ES-I3 (cell line): ENCODE measurements around the gene EIF3K.

Source experiments
- H3K36me3 ChIP-seq: 2 replicates; pipeline ENCODE4 v1.6.1; 2013; ENCODE audit warnings: mild to moderate bottlenecking, low read length, control low read depth, moderate library complexity; ENCODE audit not compliant: insufficient read depth
- H3K4me1 ChIP-seq: 2 replicates; pipeline ENCODE4 v1.6.1; 2013; ENCODE audit warnings: mild to moderate bottlenecking, control low read depth, low read length; ENCODE audit not compliant: insufficient read depth
- H3K9ac ChIP-seq: 2 replicates; pipeline ENCODE4 v1.6.1; 2013; ENCODE audit warnings: low read depth, mild to moderate bottlenecking, low read length, moderate library complexity
- H3K9me3 ChIP-seq: 2 replicates; pipeline ENCODE4 v1.6.1; 2013; ENCODE audit warnings: mild to moderate bottlenecking, low read length, moderate library complexity; ENCODE audit not compliant: control insufficient read depth, insufficient read depth

The EIF3K gene

GRCh38 chr19:38675611-38676010 is 56.6 kb downstream of the EIF3K start:
- H3K9me3 ChIP-seq = no peaks in the 10 kb centered on the region
- H3K9ac ChIP-seq = no peak overlapping the region
- peaks cover 5% of the 10 kb centered on the region; the same call in 1 of the 2 replicates for H3K36me3 ChIP-seq
- peaks cover 45% of the 10 kb centered on the region for H3K4me1 ChIP-seq

DNA sequence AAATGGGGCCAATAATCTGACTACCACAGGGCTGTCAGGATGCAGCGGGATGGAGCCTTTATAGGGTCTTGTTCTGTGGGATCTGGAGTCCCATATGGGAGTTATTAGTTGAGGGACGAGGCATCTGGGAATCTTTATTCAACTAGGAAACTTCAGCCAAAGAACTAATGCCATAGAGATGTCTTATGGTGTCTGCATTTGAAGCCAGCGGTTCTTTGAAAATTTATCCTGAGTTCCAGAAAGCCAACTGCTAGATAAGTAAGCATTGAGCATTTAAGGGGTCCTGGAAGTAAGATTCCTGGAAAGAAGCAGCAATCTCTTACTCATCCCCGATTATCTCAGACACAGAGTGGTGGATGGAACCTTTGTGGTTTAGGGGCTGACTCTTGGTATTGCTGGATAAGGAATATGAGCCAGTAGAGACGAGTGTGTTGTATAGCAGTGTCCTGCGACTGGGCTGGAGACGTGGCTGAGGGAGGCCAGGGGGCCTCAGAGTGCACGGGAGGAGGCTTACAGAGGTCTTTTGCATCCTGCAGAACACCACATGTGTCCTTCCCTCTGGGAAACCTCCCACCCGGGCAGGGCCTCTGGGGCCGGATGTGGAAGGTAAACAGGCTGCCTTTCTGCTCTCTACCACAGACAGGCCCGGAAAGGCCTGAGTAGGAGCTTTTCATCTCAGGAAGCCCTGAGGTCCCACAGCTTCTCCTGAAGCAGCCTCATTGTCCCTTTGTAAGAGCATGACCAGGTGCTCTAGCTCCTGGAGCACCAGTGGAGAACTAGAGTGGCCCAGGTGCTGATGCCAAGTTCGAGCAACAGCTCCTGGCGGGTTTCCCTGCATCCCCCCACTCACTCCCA is 57.3 kb downstream of the EIF3K start:
- Histone ChIP-seq H3K9ac (no peak overlapping the region), H3K4me1 (peaks cover 41% of the 10 kb centered on the region), H3K36me3 (peaks cover 5% of the 10 kb centered on the region; the same call in 1 of the 2 replicates), H3K9me3 (no peaks in the 10 kb centered on the region)

DNA sequence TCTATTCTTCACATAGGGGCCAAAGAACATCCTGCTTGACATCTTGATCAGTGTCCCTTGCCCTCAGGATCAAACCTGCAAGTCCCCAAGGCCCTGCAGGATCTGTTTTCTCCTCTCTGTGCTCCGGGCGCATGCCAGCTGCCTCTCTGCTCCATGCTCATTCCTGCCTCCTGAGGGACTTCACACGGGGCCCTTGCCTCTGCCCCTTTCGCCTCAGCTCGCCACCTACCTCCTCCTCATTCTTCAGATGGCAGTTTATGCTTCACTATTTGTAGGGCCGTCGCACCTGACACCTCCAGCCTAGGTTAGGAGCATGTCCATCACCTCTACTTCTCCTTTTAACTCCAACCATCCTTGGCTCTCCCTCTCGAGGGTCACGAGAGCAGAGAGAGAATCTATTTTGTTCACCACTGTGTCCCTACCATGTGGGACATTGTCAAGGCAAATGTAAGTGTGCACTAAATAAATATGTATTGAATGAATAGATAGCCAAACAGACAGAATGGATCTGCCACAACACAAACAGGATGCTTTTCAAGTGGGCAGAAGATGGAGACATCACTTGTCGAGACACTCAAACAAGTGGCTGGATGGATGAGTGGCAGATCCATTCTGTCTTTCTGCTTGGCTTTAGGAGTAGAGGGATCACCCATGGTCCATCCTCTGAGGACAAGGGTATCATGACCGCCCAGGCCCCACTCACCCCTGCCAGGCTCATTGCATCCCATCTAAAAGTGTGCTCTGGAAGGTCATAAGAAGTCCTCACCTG is 58.1 kb downstream of the EIF3K start:
- Histone ChIP-seq H3K36me3 (peaks cover 7% of the 10 kb centered on the region; the same call in 1 of the 2 replicates), H3K9ac (no peak overlapping the region), H3K4me1 (peaks cover 33% of the 10 kb centered on the region), H3K9me3 (no peaks in the 10 kb centered on the region)

- no peaks in the 10 kb centered on the region for H3K9me3 ChIP-seq
- H3K36me3 ChIP-seq = peaks cover 7% of the 10 kb centered on the region; the same call in 1 of the 2 replicates
- H3K9ac ChIP-seq = no peak overlapping the region
- peaks cover 41% of the 10 kb centered on the region for H3K4me1 ChIP-seq
Measured at GRCh38 chr19:38678217-38678890, 59.4 kb downstream of the EIF3K start.

DNA sequence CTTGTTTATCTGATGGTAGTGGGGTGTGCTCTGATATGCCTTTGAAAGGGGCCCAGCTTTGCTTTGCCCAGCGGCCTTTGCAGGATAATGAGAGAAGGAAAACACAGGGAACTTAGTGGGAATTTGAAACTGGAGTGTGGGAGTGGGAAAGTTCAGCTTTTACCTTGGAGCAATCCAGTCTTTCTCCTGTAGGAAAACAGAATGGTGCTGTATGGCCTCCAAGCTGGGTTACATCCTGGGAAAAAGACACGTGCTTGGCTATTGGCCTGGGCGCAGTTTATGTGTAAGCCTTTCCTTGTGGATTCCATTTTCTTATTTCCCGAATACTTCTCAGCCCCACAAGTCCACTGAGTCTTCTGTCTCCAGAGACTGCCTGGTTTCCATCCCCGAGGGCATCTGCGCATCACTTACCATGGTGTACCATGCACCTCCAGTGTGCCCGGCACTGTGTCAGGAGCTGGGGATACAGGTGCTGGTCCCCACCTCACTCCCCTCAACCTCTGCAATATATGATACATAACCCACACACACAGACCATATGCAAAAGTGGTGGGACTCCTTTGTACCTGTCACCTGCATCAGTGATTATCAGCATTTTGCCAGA is 60.0 kb downstream of the EIF3K start:
- H3K9ac ChIP-seq = no peak overlapping the region
- H3K4me1 ChIP-seq = peaks cover 44% of the 10 kb centered on the region
- H3K36me3 ChIP-seq = peaks cover 7% of the 10 kb centered on the region; the same call in 1 of the 2 replicates
- no peaks in the 10 kb centered on the region for H3K9me3 ChIP-seq

GRCh38 chr19:38679839-38680238 is 60.9 kb downstream of the EIF3K start:
- no peak overlapping the region for H3K9ac ChIP-seq
- no peaks in the 10 kb centered on the region for H3K9me3 ChIP-seq
- H3K4me1 ChIP-seq = peaks cover 44% of the 10 kb centered on the region
- H3K36me3 ChIP-seq = peaks cover 5% of the 10 kb centered on the region; the same call in 1 of the 2 replicates

DNA sequence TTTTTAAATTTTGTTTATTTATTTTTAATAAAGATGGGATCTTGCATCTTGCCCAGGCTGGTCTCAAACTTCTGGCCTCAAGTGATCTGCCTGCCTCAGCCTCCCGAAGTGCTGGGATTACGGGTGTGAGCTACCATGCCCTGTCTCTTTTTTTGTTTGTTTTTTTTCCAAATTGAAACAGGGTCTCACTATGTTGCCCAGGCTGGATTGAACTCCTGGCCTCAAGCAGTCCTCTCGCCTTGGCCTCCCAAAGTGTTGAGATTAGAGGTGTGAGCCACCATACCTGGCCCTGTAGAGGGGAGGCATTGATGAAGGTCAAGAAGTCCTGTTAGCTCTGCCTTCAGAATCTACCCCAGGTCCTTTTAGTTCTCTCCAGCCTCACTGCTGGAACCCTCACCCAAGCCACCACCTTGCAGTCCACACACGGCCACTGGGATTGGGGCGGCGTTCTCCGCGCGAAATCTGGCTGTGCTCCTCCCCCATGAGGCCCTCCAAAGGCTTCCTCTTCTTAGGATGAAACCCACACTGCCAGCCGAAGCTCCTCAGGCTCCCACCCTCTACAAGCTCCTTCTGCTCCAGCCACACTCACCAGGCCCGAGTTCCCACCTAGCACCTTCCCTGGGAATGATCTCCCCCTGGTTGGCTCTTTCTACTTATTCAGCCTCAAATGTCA is 63.3 kb downstream of the EIF3K start:
- peaks cover 2% of the 10 kb centered on the region; the same call in 1 of the 2 replicates for H3K36me3 ChIP-seq
- H3K4me1 ChIP-seq = peaks cover 45% of the 10 kb centered on the region
- no peak overlapping the region for H3K9ac ChIP-seq
- no peaks in the 10 kb centered on the region for H3K9me3 ChIP-seq

GRCh38 chr19:38682872-38683392 is 63.9 kb downstream of the EIF3K start:
- Histone ChIP-seq H3K36me3 (peaks cover 2% of the 10 kb centered on the region; the same call in 1 of the 2 replicates), H3K9ac (no peak overlapping the region), H3K4me1 (peaks cover 45% of the 10 kb centered on the region)

DNA sequence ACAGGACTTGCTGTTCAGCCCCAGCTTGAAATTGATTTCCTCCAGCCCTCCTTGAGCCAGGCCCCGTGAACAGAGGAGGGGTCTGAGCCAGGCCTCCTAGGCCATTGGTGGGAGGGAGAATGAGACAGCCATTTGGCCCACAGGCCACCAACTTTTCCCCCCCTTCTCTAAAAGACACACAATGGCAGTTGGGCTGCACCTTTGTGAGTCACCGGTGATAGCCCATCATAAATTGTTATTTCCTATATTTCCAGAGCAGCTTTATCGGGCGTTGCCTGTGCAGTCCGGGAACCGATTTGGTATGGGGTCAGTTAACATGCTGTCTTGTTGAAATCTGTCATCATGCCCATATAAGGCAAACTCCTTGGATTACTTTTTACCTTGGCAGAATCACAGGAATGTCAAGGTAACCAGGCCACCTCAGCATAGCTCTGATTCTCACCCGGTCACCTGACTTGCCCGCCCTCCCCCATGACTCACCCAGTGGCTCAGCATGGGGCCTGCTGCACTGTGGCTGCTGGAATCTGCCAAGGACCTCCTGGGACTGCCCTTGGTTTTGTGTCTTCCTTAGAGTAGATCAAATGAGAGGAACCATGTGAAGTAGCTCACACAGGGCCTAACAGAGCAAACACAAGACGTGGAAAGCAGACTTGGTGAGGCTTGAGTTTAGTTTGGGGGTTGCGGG is 64.5 kb downstream of the EIF3K start:
- Histone ChIP-seq H3K9ac (0 out of 2 replicates have a peak overlapping the region, but pooled peaks have one; percentile 7), H3K9me3 (no peaks in the 10 kb centered on the region), H3K4me1 (peaks cover 43% of the 10 kb centered on the region), H3K36me3 (peaks cover 2% of the 10 kb centered on the region; the same call in 1 of the 2 replicates)

More at GRCh38 chr19:38682872-38683392, 63.9 kb downstream of the EIF3K start:
- no peaks in the 10 kb centered on the region for H3K9me3 ChIP-seq

DNA sequence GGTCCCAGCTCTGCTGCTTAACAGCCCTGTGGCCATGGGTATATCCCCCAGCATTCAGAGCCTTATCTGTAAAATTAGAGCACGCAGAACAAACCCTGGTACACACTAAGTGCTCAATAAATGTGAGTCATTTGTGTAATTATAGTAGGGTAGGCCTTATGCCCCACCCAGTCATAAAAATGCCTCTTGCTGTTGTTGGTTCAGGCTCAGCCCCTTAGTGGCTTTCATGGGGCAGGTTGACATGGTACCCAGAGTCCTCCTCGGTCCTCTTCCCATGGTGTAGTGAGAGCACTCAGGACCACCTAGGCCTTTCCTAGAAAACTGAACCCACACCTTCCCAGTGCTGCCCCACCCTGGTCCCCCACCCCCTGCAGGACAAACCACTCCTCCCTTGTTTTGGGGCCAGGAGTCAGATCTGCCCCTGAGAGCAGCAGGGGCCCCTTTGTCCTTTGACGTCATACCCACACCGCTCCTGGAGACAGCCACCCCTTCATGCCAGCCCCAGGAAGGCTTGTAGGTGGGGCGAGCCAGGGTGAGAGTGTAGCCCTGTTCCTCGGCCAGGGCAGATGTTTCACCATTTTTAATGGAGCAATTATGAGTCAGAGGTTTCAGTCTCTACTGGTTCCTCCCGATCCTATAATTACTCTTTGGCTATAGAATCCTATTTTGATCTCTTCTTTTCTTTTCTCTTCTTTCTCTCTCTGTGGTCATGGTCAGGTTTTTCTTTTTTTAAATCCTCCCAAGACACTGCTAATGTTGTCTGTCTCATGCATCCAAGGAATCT is 65.3 kb downstream of the EIF3K start:
- Histone ChIP-seq H3K36me3 (peaks cover 2% of the 10 kb centered on the region; the same call in 1 of the 2 replicates), H3K4me1 (peaks cover 43% of the 10 kb centered on the region), H3K9me3 (no peaks in the 10 kb centered on the region), H3K9ac (0 out of 2 replicates have a peak overlapping the region, but pooled peaks have one; percentile 7)

- no peak overlapping the region for H3K9ac ChIP-seq
- H3K4me1 ChIP-seq = peaks cover 51% of the 10 kb centered on the region
- H3K36me3 ChIP-seq = peaks cover 5% of the 10 kb centered on the region; the same call in 1 of the 2 replicates
- no peaks in the 10 kb centered on the region for H3K9me3 ChIP-seq
Measured at GRCh38 chr19:38684862-38685665, 66.1 kb downstream of the EIF3K start.
